Neural progenitor cell (in vitro differentiated cells): ENCODE results near the gene GGT5.

Source experiments
- EZH2 ChIP-seq: fragments of 200-600 bp; sonication (generic); IDR thresholded peaks from 2 replicates; pipeline ENCODE4 v1.6.1; 2017; ENCODE audit warnings: antibody characterized with exemption, mild to moderate bottlenecking, moderate library complexity
- EZH2phosphoT487 ChIP-seq: fragments of 200-600 bp; sonication (generic); IDR thresholded peaks from 2 replicates; pipeline ENCODE4 v1.6.1; 2017; ENCODE audit warnings: antibody characterized with exemption
- TF ChIP-seq, protein P1 (sequence below): fragments of 200-600 bp; sonication (generic); IDR thresholded peaks from 2 replicates; pipeline ENCODE4 v1.5.1; 2017; ENCODE audit warnings: antibody characterized with exemption, mild to moderate bottlenecking

DNA sequence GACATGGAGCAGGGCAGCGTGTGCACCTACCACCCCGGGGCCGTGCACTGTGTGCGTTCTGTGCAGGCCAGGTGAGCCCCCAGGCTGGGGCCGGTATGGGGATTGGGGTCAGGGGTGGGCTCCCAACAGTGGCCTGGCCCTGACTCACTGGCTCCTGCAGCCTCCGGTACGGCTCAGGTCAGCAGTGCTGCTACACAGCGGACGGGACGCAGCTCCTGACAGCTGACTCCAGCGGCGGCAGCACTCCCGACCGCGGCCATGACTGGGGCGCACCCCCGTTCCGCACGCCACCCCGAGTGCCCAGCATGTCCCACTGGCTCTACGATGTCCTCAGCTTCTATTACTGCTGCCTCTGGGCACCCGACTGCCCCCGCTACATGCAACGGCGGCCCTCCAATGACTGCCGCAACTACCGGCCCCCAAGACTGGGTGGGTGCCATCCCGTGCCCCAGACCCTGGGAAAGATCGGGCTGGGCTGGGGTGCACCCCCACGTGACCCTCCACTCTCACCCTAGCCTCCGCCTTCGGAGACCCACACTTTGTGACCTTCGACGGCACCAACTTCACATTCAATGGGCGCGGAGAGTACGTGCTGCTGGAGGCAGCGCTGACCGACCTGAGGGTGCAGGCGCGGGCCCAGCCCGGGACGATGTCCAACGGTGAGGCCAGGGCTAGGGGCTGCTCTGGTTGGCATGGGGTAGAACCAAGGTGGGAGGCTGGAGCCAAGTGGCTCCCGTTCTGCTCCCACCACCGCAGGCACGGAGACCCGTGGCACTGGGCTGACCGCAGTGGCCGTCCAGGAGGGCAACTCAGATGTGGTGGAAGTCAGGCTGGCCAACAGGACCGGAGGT is 59.2 kb downstream of the GGT5 start:
- TF ChIP-seq, protein P1, sequence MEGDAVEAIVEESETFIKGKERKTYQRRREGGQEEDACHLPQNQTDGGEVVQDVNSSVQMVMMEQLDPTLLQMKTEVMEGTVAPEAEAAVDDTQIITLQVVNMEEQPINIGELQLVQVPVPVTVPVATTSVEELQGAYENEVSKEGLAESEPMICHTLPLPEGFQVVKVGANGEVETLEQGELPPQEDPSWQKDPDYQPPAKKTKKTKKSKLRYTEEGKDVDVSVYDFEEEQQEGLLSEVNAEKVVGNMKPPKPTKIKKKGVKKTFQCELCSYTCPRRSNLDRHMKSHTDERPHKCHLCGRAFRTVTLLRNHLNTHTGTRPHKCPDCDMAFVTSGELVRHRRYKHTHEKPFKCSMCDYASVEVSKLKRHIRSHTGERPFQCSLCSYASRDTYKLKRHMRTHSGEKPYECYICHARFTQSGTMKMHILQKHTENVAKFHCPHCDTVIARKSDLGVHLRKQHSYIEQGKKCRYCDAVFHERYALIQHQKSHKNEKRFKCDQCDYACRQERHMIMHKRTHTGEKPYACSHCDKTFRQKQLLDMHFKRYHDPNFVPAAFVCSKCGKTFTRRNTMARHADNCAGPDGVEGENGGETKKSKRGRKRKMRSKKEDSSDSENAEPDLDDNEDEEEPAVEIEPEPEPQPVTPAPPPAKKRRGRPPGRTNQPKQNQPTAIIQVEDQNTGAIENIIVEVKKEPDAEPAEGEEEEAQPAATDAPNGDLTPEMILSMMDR = no peak
- no peak for TF ChIP-seq EZH2phosphoT487
- TF ChIP-seq EZH2 = no peak
